Measurements from ENCODE around the gene CD58. TPM values are rescaled to one million over a fixed set of nuclear protein-coding genes. Genes with fewer than 3 reads are reported as not detected.

Gene CD58
- total and polyA plus RNA-seq, 9 of the 15 experiments (the other 6 are each of a cell fraction or from before 2014, with no cell fraction given): 18.1 to 113 (median 37.4) TPM

- no peak for TF ChIP-seq RBM14 (IDR thresholded peaks at IDR 0.05; ENCODE audit: borderline replicate concordance, insufficient read depth, low read depth, low read length)
- no peak for TF ChIP-seq KLF1 (tag; IDR thresholded peaks at IDR 0.05)
- no peak for TF ChIP-seq ZNF23 (CRISPR knock-in tag; IDR thresholded peaks at IDR 0.05)
- TF ChIP-seq ZNF561 (CRISPR knock-in tag; conservative IDR thresholded peaks at IDR 0.05): no peak
- TF ChIP-seq SP1 (CRISPR knock-in tag; IDR thresholded peaks at IDR 0.05): no peak
- no peak for TF ChIP-seq TSC22D4 (tag; IDR thresholded peaks at IDR 0.05)
- TF ChIP-seq DNMT1 (IDR thresholded peaks at IDR 0.05): no peak
- no peak for TF ChIP-seq YY1 (IDR thresholded peaks at IDR 0.05; ENCODE audit: borderline replicate concordance in 1 of 3, control insufficient read depth in 1 of 3, extremely low read depth in 1 of 3, insufficient read depth in 3 of 3, insufficient read length in 1 of 3, insufficient replicate concordance in 2 of 3, low read depth in 1 of 3, low read length in 2 of 3)
- no peak for TF ChIP-seq THAP7 (CRISPR knock-in tag; IDR thresholded peaks at IDR 0.05)
- TF ChIP-seq E2F4 (CRISPR knock-in tag; IDR thresholded peaks at IDR 0.05; ENCODE audit: low read depth): no peak
- no peak for TF ChIP-seq NR4A1 (CRISPR knock-in tag; IDR thresholded peaks at IDR 0.05)
- TF ChIP-seq NR4A1 (tag; IDR thresholded peaks at IDR 0.05): no peak
- TF ChIP-seq SAFB2 (IDR thresholded peaks at IDR 0.05; ENCODE audit: borderline replicate concordance, low read depth, low read length, severe bottlenecking): no peak
- TF ChIP-seq DIDO1 (tag; IDR thresholded peaks at IDR 0.05; ENCODE audit: low read depth): no peak
- TF ChIP-seq ZBTB43 (CRISPR knock-in tag; IDR thresholded peaks at IDR 0.05): no peak
- peak; percentile 30; the same call in 1 of the 2 replicates for TF ChIP-seq TFAP4 (CRISPR knock-in tag; IDR thresholded peaks at IDR 0.05; ENCODE audit: borderline replicate concordance)
- TF ChIP-seq CBFB (CRISPR knock-in tag; IDR thresholded peaks at IDR 0.05): no peak
- TF ChIP-seq USF2 (CRISPR knock-in tag; IDR thresholded peaks at IDR 0.05): no peak
- no peak for TF ChIP-seq ATF4 (CRISPR knock-in tag; IDR thresholded peaks at IDR 0.05)
- peak; percentile 85 for TF ChIP-seq TEAD4 (IDR thresholded peaks at IDR 0.05; ENCODE audit: low read length)
- no peak for TF ChIP-seq TEAD4 (CRISPR knock-in tag; IDR thresholded peaks at IDR 0.05; ENCODE audit: borderline replicate concordance)
- peak; percentile 75; the same call in 1 of the 2 replicates for TF ChIP-seq SMARCC2 (IDR thresholded peaks at IDR 0.05; ENCODE audit: low read depth)
Measured at GRCh38 chr1:116573431-116574095, 2.7 kb upstream of the CD58 start (continued).
